Dendritic cell treated with granulocyte-macrophage colony-stimulating factor and Interleukin-4, amounts not matched to agents 40 ng/mL and 50 ng/mL, for 4 days (primary cell): ENCODE results near the gene FUBP3.

ENCODE experiments used
- H3K27ac Mint-ChIP-seq: one replicate; pipeline ENCODE4 v1.8.0; 2022; ENCODE audit warnings: mild to moderate bottlenecking, mixed read lengths
- H3K27me3 Mint-ChIP-seq: one replicate; pipeline ENCODE4 v1.8.0; 2022; ENCODE audit warnings: mild to moderate bottlenecking, mixed read lengths
- H3K36me3 Mint-ChIP-seq: one replicate; pipeline ENCODE4 v1.8.0; 2022; ENCODE audit warnings: low read depth, mixed read lengths
- H3K4me1 Mint-ChIP-seq: one replicate; pipeline ENCODE4 v1.8.0; 2022; ENCODE audit warnings: low read depth, mixed read lengths
- H3K4me3 Mint-ChIP-seq: one replicate; pipeline ENCODE4 v1.8.0; 2022; ENCODE audit warnings: mild to moderate bottlenecking, moderate library complexity, mixed read lengths
- H3K9me3 Mint-ChIP-seq: one replicate; pipeline ENCODE4 v1.8.0; 2022; ENCODE audit warnings: mixed read lengths
- intact Hi-C: fragments of 100-400 bp; cut with micrococcal nuclease; formaldehyde crosslinking; loops from one replicate; pipeline ENCODE4 v1.15.0; 2022

The FUBP3 gene

GRCh38 chr9:130607640-130608420 lies 28.5 kb downstream of the FUBP3 start:
- intact Hi-C loops, result no loop called here
- H3K4me3 Mint-ChIP-seq, result no peak overlapping the region
- H3K9me3 Mint-ChIP-seq, result no peaks in the 10 kb centered on the region
- no peaks in the 10 kb centered on the region for H3K4me1 Mint-ChIP-seq
- no peaks in the 10 kb centered on the region for H3K27me3 Mint-ChIP-seq
- no peak overlapping the region for H3K27ac Mint-ChIP-seq
- peaks cover 92% of the 10 kb centered on the region for H3K36me3 Mint-ChIP-seq

- intact Hi-C loops, result no loop called here
- Mint-ChIP-seq H3K9me3 (no peaks in the 10 kb centered on the region), H3K27ac (no peak overlapping the region), H3K4me3 (no peak overlapping the region), H3K4me1 (no peaks in the 10 kb centered on the region), H3K36me3 (peaks cover 92% of the 10 kb centered on the region), H3K27me3 (no peaks in the 10 kb centered on the region)
Observed at GRCh38 chr9:130608554-130609134, 29.3 kb downstream of the FUBP3 start.

GRCh38 chr9:130609163-130609562 lies 29.8 kb downstream of the FUBP3 start:
- Mint-ChIP-seq H3K27me3 (no peaks in the 10 kb centered on the region), H3K9me3 (no peaks in the 10 kb centered on the region), H3K4me1 (no peaks in the 10 kb centered on the region), H3K4me3 (no peak overlapping the region), H3K27ac (no peak overlapping the region), H3K36me3 (peaks cover 92% of the 10 kb centered on the region)
- intact Hi-C loops, result no loop called here

GRCh38 chr9:130610862-130611707 lies 31.7 kb downstream of the FUBP3 start:
- H3K4me1 Mint-ChIP-seq, result no peaks in the 10 kb centered on the region
- H3K9me3 Mint-ChIP-seq, result no peaks in the 10 kb centered on the region
- no peak overlapping the region for H3K4me3 Mint-ChIP-seq
- no peak overlapping the region for H3K27ac Mint-ChIP-seq
- no peaks in the 10 kb centered on the region for H3K27me3 Mint-ChIP-seq
- intact Hi-C loops, result no loop called here
- H3K36me3 Mint-ChIP-seq, result peaks cover 98% of the 10 kb centered on the region

- Mint-ChIP-seq H3K36me3 (peaks cover 100% of the 10 kb centered on the region), H3K27ac (no peak overlapping the region), H3K27me3 (no peaks in the 10 kb centered on the region), H3K9me3 (no peaks in the 10 kb centered on the region), H3K4me3 (no peak overlapping the region), H3K4me1 (no peaks in the 10 kb centered on the region)
- intact Hi-C loops, result no loop called here
Observed at GRCh38 chr9:130616451-130616850, 37.1 kb downstream of the FUBP3 start.

GRCh38 chr9:130623466-130623865 lies 44.1 kb downstream of the FUBP3 start:
- H3K27me3 Mint-ChIP-seq, result no peaks in the 10 kb centered on the region
- H3K27ac Mint-ChIP-seq, result no peak overlapping the region
- no peak overlapping the region for H3K4me3 Mint-ChIP-seq
- H3K36me3 Mint-ChIP-seq, result peaks cover 99% of the 10 kb centered on the region
- no peaks in the 10 kb centered on the region for H3K4me1 Mint-ChIP-seq
- no peaks in the 10 kb centered on the region for H3K9me3 Mint-ChIP-seq
- intact Hi-C loops, result no loop called here

GRCh38 chr9:130624154-130624553 lies 44.8 kb downstream of the FUBP3 start:
- intact Hi-C loops, result no loop called here
- peaks cover 96% of the 10 kb centered on the region for H3K36me3 Mint-ChIP-seq
- no peak overlapping the region for H3K27ac Mint-ChIP-seq
- no peaks in the 10 kb centered on the region for H3K4me1 Mint-ChIP-seq
- no peaks in the 10 kb centered on the region for H3K9me3 Mint-ChIP-seq
- no peak overlapping the region for H3K4me3 Mint-ChIP-seq
- H3K27me3 Mint-ChIP-seq, result no peaks in the 10 kb centered on the region

- H3K27ac Mint-ChIP-seq, result no peak overlapping the region
- H3K27me3 Mint-ChIP-seq, result no peaks in the 10 kb centered on the region
Observed at GRCh38 chr9:130626249-130626996, 47.0 kb downstream of the FUBP3 start.

GRCh38 chr9:130627051-130627450 lies 47.7 kb downstream of the FUBP3 start:
- H3K4me3 Mint-ChIP-seq, result no peak overlapping the region
- no peaks in the 10 kb centered on the region for H3K27me3 Mint-ChIP-seq
- H3K36me3 Mint-ChIP-seq, result peaks cover 96% of the 10 kb centered on the region
- no peak overlapping the region for H3K27ac Mint-ChIP-seq
- intact Hi-C loops, result no loop called here
- H3K9me3 Mint-ChIP-seq, result no peaks in the 10 kb centered on the region
- no peaks in the 10 kb centered on the region for H3K4me1 Mint-ChIP-seq

More at GRCh38 chr9:130626249-130626996, 47.0 kb downstream of the FUBP3 start:
- Mint-ChIP-seq H3K4me3 (no peak overlapping the region), H3K9me3 (no peaks in the 10 kb centered on the region), H3K4me1 (no peaks in the 10 kb centered on the region), H3K36me3 (peaks cover 96% of the 10 kb centered on the region)
- intact Hi-C loops, result no loop called here

- Mint-ChIP-seq H3K27me3 (no peaks in the 10 kb centered on the region), H3K36me3 (peaks cover 96% of the 10 kb centered on the region), H3K9me3 (no peaks in the 10 kb centered on the region), H3K4me3 (no peak overlapping the region), H3K27ac (no peak overlapping the region), H3K4me1 (no peaks in the 10 kb centered on the region)
- intact Hi-C loops, result no loop called here
Observed at GRCh38 chr9:130627896-130628792, 48.8 kb downstream of the FUBP3 start.

GRCh38 chr9:130629443-130630070 lies 50.2 kb downstream of the FUBP3 start:
- Mint-ChIP-seq H3K9me3 (no peaks in the 10 kb centered on the region), H3K36me3 (peaks cover 96% of the 10 kb centered on the region), H3K4me3 (no peak overlapping the region), H3K27me3 (no peaks in the 10 kb centered on the region), H3K4me1 (no peaks in the 10 kb centered on the region), H3K27ac (no peak overlapping the region)
- intact Hi-C loops, result no loop called here

GRCh38 chr9:130630071-130630450 lies 50.7 kb downstream of the FUBP3 start:
- Mint-ChIP-seq H3K4me1 (no peaks in the 10 kb centered on the region), H3K27me3 (no peaks in the 10 kb centered on the region), H3K9me3 (no peaks in the 10 kb centered on the region), H3K36me3 (peaks cover 96% of the 10 kb centered on the region), H3K4me3 (no peak overlapping the region), H3K27ac (no peak overlapping the region)
- intact Hi-C loops, result no loop called here
